EH (cell line): Measurements from ENCODE around the gene PLPP1.

Source experiments
- DNase-seq: peaks from one replicate; pipeline ENCODE4 v3.0.0-alpha.2; 2015; ENCODE audit warnings: low read depth

The PLPP1 gene

GRCh38 chr5:55534436-55535198 lies at the start of gene PLPP1:
Gene PLPP1, minus strand, starts transcription at chr5:55534964. Its CDS starts 335 bp downstream, at chr5:55534629.
- DNase-seq: peak; percentile 90

GRCh38 chr5:55583578-55583977 lies 48.8 kb upstream of the PLPP1 start:
- no peak for DNase-seq

GRCh38 chr5:55582256-55582655 lies 47.5 kb upstream of the PLPP1 start:
- DNase-seq: no peak

GRCh38 chr5:55580042-55580441 lies 45.3 kb upstream of the PLPP1 start:
- DNase-seq: no peak

- DNase-seq: peak; percentile 70
Observed at GRCh38 chr5:55578771-55579170, 44.0 kb upstream of the PLPP1 start.

GRCh38 chr5:55577353-55578060 lies 42.7 kb upstream of the PLPP1 start:
- peak; percentile 21 for DNase-seq

- DNase-seq: no peak
Observed at GRCh38 chr5:55576661-55577060, 41.9 kb upstream of the PLPP1 start.

GRCh38 chr5:55575815-55576583 lies 41.2 kb upstream of the PLPP1 start:
- peak; percentile 17 for DNase-seq

DNA sequence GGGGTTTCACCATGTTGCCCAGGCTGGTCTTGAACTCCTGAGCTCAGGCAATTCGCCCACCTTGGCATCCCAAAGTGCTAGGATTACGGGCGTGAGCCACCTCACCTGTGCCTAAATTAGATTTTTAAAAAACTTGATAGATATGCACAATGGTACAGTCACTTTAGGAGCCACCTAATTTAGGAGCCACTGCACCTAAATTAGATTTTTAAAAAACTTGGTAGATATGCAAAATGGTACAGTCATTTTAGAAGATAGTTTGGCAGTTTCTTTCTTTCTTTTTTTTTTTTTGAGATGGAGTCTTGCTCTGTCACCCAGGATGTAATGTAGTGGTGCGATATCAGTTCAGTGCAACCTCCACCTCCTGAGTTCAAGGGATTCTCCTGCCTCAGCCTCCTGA lies 37.8 kb upstream of the PLPP1 start:
- DNase-seq: no peak

GRCh38 chr5:55572020-55572419 lies 37.3 kb upstream of the PLPP1 start:
- no peak for DNase-seq

- DNase-seq: no peak
Observed at GRCh38 chr5:55570570-55570969, 35.8 kb upstream of the PLPP1 start.

GRCh38 chr5:55570026-55570425 lies 35.3 kb upstream of the PLPP1 start:
- peak; percentile 84 for DNase-seq

GRCh38 chr5:55569513-55569865 lies 34.7 kb upstream of the PLPP1 start:
- DNase-seq: no peak

- no peak for DNase-seq
Observed at GRCh38 chr5:55568654-55569512, 34.1 kb upstream of the PLPP1 start.

- no peak for DNase-seq
Observed at GRCh38 chr5:55564721-55565120, 30.0 kb upstream of the PLPP1 start.

GRCh38 chr5:55558484-55558883 lies 23.7 kb upstream of the PLPP1 start:
- no peak for DNase-seq

DNA sequence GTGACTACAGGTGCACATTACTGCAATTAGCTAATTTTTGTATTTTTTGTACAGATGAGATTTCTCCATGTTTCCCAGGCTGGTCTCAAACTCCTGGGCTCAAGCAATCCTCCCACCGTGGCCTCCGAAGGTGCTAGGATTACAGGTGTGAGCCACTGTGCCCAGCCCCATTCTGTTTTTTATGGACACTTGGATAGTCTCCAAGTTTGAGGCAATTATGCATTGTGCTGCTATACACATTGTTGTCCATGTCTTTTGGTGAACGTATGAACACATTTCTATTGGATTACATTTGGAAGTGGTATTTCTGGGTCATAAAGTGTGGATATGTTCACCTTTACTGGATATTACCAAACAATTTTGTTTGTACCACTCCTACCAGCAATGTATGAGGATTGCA lies 22.4 kb upstream of the PLPP1 start:
- DNase-seq: no peak

- no peak for DNase-seq
Observed at GRCh38 chr5:55554585-55555202, 19.9 kb upstream of the PLPP1 start.

DNA sequence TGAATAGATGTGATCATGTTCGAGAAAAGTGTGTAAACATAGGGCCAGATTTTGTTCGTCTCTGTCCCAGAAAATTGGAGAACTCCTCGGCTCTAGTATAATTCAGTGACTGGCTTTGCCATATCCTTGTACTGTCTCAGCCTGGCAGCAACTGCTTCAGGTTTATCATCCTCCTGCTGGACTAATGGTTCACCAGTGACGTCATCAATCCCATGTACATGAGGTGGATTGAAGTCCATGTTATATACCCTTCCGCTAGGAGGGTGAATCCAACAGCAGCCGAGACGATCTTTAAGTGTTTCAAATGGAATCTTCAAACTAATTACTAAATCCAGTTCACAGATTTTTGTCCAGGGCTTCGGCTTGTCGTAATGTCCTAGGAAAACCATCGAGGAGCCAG lies 17.1 kb upstream of the PLPP1 start:
- DNase-seq: no peak

GRCh38 chr5:55551358-55551757 lies 16.6 kb upstream of the PLPP1 start:
- DNase-seq: no peak

GRCh38 chr5:55547781-55548180 lies 13.0 kb upstream of the PLPP1 start:
- no peak for DNase-seq

DNA sequence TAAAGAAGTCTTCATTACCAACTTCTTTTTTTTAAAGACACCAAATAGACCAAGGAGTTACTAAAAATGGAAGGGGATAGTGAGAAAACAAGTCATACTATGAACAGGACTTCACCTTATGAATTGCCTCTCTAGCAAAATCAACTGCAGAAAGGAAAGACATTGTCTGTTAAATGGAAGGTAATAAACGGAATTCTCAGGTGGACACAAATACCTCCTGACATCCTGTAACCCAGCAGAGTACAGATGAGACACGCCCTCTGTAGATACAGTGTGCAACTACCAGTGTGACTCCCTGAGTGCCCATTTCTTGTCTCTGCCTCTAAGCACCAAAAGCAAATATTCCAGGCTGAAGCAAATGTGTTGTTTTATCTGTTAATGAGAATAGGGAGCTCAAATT lies 12.2 kb upstream of the PLPP1 start:
- no peak for DNase-seq
